ENCODE measurements around the gene BBS5.

- TF ChIP-seq CTCF (IDR thresholded peaks at IDR 0.05) (no peak), POLR2A (IDR thresholded peaks at IDR 0.05) (no peak)
Observed at GRCh38 chr2:169478339-169478738, 955 bp upstream of the BBS5 start.

All from transverse colon (tissue), 3 donors.